EH (cell line): ENCODE results near the gene TIMP3.
A peak's percentile ranks its signal among the peaks of the same experiment; 100 is the strongest.
"Not testable (repeated sequence)": the region's sequence is repeated elsewhere in the genome, so short reads cannot be mapped to it uniquely, and the experiment has no call there.

ENCODE experiments used
- DNase-seq: peaks from one replicate; pipeline ENCODE4 v3.0.0-alpha.2; 2015; ENCODE audit warnings: low read depth

The TIMP3 gene

DNA sequence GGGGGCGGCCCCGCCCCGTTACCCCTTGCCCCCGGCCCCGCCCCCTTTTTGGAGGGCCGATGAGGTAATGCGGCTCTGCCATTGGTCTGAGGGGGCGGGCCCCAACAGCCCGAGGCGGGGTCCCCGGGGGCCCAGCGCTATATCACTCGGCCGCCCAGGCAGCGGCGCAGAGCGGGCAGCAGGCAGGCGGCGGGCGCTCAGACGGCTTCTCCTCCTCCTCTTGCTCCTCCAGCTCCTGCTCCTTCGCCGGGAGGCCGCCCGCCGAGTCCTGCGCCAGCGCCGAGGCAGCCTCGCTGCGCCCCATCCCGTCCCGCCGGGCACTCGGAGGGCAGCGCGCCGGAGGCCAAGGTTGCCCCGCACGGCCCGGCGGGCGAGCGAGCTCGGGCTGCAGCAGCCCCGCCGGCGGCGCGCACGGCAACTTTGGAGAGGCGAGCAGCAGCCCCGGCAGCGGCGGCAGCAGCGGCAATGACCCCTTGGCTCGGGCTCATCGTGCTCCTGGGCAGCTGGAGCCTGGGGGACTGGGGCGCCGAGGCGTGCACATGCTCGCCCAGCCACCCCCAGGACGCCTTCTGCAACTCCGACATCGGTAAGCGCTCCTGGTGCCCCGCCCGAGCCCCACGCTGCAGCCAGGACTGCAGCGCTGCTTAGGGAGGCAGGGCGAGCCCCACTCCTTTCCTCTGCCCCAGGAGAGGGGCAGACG, at the start of gene TIMP3:
TSS of gene TIMP3 (plus strand) at position 169 of the 700 bp plus-strand sequence. CDS start at position 466, 297 bp downstream.
- peak; percentile 90 for DNase-seq

DNA sequence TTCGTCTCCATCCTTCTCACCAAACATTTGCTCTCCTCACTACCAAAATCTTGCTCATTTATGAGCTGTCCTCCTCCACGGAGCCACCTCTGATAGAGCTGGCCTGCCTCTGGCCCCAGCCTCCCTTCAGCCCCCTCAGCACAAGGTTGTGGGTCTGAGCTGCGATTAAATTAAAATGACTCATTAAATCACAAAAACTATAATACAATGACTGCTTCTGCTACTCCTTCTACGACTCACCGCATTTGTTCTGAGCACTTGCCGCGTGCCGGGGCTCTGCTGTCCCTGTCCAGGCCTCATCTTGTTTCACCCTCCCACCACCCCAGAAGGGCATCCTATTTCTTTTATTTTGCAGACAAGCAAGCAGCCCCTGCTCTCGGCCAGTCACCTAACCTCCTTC, 49.2 kb upstream of the TIMP3 start:
- peak; percentile 44 for DNase-seq

DNA sequence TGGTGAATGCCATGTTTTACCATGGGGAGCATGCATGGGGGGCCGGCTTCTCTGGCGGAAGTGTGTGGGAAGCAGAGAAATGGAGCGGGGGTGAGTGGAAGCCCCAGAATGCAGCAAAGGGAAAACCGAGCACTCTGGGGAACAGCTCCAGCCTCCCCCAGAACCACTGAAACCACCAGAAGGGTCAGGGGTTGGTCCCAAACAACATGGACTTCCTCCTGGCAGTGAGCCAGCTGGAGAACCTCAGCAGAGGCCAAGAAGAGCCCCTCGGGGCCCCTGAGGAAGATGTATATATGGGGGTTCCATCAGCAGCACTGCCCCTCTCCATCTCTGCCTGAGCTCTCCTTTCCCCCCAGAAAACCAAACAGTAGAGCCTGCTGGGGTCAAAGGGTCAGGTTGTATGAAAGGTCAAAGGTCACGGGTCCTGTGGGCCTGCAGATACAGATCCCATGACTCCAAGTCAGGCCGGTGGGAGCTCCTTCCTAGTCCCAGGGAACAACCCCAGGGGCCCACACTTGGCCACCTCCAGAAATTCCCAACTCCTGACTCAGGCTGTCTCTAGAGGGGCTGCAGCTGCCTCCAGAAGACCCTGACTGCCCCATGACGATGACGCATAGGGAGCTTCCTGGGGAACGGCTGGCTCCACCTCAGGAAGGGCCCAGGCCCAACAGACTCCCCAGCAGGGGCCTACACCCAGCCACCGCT, 48.5 kb upstream of the TIMP3 start:
- DNase-seq: peak; percentile 25

DNA sequence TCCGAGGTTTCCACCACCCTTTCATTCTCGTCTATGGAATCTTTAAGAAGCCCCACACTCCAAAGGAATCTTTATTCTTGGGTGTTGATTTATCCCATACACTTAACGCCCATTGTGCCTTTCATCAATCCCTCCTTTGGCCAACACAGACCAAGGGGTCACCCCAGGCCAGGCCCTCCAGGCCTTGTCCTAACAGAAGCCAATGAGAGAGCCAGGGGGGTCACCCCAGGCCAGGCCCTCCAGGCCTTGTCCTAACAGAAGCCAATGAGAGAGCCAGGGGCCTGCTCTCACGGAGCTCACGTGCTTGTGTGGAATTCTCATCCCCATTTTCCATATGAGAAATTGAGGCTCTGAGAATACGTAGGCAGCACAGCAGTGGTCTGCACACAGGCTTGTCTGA, 47.9 kb upstream of the TIMP3 start:
- DNase-seq: no peak

DNA sequence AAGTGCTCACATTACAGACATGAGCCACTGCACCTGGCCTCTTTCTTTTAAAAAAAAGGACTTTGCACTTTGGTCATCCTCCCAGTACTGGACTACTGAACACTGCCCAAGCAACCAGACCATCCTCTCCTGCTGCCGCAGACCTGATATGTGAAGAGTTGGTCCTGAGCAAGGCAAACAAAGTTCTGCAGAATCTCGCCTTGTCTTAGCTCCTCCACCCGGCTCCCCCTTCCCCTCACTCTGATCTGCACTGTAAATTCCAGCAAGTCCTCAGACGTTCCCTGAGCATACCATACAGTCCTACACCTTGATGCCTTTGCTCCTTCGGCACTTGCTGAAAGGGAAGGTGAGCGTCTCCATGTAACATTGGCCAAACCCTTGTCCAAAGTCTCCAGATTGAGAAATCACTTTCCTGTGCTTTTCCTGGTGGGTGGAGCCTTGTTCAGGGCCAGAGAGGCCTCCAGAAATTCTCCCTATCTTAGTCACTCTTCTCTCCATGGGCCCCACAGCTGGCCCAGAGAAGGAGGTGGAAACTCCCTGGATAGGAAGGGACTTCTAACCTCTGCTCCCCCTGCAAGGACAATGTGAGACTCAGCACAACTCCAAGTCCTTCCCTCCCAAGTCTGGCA, 47.0 kb upstream of the TIMP3 start:
- peak; percentile 65 for DNase-seq

DNA sequence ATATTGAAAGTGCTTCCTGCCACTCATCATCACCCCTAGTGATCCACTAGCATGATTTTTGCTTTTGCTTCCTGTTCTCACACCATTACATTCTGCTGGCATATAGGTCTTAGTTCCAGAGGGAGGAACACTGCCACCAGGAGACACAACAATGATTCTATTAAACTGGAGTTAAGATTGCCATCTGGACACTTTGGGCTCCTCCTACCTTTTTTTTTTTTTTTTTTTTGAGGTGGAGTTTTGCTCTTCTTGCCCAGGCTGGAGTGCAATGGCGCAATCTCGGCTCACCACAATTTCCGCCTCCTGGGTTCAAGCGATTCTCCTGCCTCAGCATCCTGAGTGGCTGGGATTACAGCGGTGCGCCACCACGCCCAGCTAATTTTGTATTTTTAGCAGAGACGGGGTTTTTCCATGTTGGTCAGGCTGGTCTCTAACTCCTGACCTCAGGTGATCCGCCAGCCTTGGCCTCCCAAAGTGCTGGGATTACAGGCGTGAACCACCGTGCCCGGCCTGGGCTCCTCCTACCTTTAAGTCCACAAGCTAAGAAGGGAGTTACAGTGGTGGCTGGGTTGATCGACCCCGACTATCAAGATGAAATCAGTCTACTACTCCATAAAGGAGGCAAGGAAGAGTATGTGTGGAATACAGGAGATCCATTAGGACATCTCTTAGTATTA, 44.3 kb upstream of the TIMP3 start:
- DNase-seq: not testable (repeated sequence)

DNA sequence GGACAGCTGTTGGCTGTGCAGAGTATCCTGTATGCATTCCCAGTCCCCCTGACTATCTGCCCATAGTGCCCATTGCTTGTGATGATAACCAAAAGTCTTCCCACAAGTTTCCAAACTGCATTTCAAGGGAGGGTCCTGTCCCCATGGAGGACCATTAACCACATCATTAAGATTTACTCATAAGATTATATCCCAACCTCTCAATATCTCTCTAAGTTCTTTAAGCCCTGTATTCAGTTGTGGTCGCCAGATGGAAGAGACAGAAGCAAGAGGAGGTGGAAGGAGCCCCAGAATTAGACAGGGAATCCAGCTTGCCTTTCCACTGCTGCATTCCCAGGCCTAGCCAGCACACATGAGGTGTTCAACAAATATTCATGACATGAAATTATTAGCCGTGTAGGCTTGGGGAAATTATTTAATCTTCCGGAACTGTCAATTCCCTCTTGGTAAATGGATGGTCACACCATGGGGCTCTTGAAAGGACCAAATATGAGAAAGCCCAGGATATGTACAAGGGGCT, 42.6 kb upstream of the TIMP3 start:
- peak; percentile 13 for DNase-seq

DNA sequence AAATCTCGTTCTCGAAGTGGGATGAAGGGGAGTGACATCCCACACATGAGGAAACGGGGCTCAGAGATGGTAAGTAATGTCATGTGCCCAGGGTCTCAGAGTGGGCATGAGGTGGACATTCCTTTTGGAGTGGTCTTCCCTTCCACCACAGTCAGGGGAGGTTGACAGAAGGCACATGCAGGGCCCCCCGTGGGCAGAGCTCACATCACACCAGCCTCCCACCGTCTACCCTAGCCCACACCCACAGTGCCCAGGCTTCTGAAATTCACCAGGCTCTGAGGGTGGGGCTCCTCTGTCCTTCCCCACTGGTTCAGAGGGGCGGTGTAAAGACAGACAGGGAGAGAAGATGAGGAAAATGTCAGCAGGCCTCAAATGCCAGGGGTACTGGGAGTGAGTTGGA, 41.1 kb upstream of the TIMP3 start:
- no peak for DNase-seq

DNA sequence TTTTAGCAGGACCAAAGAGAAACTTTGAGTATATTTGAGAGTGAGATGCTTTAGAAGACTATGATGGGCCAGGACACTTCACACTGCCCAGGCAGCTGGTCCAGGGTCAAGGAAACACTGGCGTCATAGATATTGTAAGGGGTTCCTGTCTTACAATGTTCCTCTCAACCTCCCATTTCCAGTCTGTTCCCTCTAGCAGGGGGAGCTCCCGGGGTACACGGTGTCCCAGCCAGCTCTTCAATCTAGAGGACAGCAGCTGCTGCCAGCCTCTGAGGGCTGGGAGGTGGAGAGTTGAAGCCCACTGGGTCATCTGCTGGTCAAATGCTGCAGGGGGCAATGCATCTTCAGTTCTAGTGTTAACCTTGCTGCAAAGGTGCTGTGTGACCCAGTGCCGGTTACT, 40.7 kb upstream of the TIMP3 start:
- DNase-seq: no peak

DNA sequence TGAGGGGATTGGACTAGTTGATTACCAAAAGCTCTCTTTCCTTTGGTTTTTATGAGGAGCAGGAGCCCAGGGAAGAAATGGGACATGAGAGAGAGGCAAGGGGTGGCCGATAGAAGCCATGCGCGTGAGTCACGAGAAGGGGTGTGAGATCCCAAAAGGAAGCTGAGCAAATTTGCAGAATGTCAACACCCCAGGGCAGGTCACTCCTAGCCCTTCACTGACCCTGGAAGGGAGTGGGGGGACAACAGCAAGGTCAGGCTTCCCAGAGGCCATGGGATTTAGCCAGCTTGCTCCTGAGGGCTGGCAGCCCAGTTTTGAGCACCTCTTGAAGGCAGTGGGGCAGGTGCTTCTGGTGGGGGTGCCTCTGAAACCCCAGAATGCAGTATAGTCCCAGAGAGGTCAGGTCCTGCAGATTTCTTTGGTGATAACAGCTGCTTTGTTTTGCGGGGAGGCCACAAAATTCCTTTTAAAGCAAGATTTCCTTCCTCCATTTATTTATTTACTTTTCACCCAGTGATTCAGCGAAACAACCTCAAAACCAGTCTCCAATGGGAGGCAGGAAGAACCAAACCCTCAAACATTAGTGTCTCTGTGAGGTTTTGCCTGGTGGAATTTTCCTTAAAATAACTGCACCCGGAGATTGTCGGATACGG, 40.1 kb upstream of the TIMP3 start:
- peak; percentile 86 for DNase-seq

DNA sequence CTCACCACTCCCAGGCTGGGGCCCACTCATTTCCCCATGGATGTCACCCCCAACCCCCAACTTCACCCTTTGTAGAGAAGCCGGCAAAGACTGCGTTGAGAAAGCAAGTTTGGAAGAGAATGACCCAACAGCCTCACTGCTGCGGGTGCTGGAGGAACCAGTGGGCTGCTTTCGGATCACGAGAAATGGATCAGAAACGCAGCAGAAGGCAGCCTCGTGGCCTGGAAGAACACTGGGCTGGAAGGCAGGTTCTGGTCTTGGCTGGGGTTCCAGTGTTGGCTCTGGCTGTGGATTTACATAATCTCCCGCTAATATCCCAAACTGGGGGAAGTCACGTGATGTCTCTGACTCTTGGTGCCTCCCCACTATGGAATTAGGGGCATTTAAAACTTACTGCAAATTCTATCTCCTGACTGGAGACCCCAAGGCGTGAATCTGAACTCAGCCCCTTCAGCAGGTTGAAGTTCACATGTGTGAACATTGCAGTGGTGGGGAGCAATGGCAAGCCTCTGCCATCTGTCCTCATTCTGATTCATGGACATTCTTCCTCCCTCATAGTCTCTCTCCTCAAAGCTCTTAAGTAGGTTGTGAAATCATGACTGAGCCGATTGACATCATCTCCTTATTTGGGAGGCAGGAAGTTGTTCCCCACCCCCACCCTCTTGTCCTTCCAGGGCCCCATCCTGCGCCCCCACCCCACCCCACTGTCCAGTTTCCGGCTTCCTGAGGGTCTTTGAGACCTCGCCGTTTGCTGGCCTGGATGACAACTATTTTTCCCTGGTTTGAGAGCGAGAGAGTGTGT, 37.0 kb upstream of the TIMP3 start:
- DNase-seq: peak; percentile 84

DNA sequence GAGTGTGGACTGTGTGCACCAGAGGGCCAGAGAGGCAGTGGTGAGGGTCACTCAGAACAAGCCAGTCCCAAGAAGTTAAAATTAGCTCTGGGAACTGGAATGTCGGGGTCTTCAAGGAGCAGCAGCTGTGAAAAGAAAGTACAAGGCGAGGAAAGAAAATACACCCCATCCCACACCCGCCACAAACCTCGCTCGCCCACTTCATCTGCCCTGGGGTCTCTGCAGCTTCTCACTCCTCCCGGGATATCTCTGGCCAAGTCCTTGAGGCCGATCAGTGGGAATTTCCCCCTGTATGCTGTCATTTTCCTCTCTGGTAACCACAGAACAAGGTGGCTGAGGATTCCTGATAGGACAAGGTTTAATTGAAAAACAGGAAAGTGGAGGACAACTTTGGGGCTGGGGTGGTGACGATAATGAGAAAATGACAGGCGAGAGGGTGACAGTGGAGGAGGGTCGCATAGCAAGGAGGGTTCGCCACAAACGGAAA, 36.3 kb upstream of the TIMP3 start:
- no peak for DNase-seq

DNA sequence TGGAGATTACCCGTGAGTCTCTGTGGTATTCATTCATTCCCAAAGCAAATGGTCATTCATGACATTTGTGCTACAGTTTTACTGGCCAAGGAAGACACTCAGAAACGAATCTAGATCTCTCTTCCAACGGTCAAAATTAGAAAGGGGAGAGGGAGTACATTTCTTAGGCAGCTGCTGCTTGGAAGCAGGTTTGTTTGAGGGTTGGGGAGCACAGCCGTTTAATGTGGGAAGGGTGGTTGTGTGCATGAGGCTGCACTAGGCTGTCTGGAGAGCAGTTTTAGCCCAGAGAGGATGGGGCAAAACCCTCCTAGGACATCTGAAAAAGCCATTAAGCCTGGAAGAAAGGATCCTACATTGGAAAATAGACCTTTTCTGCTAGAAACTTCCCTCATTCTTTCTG, 29.7 kb upstream of the TIMP3 start:
- no peak for DNase-seq

DNA sequence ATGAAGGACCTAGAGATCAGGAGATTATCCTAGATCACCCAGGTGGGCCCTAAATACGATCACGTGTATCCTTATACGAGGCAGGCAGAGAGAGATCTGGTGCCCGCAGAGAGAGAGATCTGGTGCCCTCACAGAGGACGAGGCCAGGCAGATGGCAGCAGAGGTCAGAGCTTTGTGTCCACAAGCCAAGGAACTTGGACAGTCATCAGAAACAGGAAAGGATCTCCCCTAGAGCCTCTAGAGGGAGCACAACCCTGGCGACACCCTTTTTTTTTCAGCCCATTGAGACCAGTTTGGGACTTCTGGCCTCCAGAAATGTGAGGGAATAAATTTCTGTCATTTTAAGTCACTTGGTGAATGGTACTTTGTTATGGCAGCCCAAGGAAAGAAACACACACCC, 25.5 kb upstream of the TIMP3 start:
- peak; percentile 35 for DNase-seq

DNA sequence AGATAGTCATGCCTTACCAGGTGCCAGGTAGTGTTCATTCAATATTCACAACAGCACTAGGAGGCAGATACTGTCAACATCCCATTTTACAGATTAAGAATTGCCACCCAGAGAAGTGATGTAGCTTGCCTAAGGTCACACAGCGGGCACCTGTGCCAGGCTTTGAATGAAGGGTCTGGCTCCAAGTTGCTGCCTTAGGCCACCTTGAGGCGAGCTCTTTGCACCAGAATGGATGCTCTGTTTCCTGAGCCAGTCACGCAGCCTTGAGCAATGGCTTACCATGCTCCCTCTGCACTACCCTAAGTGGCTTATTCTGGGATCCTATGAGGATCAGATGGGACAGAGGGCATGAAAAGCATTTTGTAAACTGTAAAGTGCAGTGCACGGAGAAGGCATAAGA, 25.1 kb upstream of the TIMP3 start:
- DNase-seq: no peak

DNA sequence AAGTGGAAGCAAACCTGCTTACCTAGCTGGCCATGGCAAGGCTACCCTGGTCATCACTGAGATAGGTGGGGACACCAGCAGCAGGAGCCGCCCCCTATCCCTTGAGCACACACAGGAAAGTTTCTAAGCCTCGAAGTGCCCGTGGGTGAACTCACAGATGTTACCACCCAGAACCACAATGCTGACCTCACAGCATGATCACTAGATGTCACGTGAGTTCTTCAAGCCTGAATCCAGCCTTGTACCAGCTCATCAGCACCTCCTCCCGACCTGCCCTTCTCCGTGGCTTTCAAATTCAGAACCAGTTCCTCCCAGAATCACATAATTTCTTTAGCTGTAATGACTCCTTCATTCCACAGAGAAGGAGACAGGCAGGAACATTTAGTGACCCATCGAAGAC, 24.7 kb upstream of the TIMP3 start:
- DNase-seq: no peak

DNA sequence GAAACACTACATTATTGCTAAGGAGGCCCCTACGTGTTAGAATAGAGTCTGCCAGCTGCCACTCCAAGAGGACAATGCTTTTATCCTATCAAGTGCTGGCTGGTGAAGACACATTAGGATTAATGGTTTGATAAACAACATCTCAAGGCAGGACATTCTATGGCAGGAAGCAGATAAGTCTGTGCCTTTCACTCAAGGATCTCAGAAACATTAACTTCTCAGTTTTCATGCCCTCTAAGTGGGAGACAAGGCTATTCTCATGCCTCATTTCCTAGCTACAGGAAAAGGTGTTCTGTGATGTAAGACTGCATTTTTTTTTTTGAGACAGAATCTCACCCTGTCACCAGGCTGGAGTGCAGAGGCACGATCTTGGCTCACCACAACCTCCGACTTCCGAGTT, 23.5 kb upstream of the TIMP3 start:
- no peak for DNase-seq

DNA sequence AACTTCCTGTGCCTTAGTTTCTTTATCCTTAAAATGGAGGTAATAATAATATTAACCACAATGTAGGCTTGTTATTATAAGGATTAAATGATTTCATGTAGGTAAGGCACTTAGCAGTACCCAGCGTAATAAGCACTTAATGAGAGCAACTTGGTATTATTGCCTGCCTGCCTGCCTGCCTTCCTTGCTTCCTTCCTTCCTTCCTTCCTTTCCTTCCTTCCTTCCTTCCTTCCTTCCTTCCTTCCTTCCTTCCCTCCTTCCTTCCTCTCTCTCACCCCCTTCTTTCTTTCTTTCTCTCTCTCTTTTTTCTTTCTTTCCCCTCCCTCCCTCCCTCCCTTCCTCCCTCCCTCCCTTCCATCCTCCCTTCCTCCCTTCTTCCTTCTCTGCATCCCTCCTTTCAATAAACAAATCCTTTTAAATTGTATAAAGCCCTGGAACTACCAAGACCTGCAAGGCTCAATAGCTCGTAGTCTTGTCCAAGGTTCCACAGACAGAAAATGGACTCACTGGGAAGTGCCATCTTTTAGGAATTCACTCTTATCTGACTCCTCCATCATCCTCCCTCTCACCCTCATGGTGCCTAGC, 20.7 kb upstream of the TIMP3 start:
- DNase-seq: no peak

DNA sequence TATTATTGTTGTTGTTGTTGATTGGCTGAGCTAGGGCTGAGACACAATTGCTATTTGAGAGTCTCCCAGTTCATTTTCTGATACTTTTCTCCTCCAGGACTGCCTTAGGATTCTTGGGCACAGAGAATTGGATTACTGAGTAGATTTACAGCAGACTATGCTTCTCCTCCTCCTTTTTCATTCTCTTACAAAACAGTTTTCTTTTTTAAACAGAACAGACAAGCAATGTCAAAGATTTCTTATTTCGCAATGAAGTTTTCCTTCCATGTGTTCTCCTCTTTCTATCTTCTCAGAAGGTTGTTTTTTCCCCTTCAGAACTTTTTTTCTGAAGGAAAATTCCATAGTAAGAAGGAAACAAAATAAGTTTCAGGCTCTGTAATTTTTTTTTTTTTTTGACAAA, 19.8 kb upstream of the TIMP3 start:
- peak; percentile 17 for DNase-seq

DNA sequence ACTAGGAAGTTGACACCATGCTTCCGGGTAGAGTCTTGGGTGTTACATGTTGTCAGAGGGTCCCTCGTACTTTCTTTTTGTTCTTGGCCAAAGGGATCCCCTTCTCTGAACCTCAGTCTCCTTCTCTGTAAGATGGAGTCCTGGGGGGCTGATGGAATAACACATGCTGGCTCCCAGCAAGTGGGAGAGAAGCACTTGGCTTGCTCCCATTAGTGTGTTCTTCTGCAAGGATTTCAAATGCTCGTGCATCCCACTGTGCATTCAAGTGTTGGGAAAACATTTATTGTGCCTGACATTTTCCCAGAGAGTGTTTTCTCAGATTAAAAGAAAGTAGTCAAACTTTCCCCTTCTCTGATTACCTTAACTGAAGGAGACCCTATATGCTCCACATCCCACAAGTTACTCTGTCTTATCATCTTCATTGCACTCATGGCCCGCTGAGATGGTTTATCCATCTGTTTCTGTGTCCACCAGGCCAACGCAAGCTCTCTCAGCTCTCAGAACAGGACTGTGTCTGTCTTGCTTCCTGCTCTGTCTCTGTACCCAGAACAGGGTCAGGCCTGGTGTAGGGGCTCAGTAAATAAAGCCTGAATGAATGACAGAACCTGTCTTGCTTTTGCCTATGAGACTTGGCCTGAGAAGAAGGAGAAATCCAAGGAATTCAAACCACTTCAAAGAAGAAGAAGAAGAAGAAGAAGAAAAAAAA, 16.0 kb upstream of the TIMP3 start:
- DNase-seq: no peak
